Lower leg skin (tissue), 3 donors: ENCODE measurements around the gene PIK3C2B.

Experiments
- CTCF ChIP-seq, 3 donors: fragments of 450-650 bp; IDR thresholded peaks; one replicate each; pipeline ENCODE4 v1.5.1; 2016; ENCODE audit warnings: antibody characterized with exemption in 3 of 3, mild to moderate bottlenecking in 3 of 3, moderate library complexity in 2 of 3
- POLR2A ChIP-seq, 2 donors: fragments of 450-650 bp; IDR thresholded peaks; one replicate each; pipeline ENCODE4 v1.6.1; 2016 to 2017; ENCODE audit warnings: antibody characterized with exemption in 2 of 2, mild to moderate bottlenecking in 1 of 2, moderate library complexity in 1 of 2

- TF ChIP-seq POLR2A (IDR thresholded peaks at IDR 0.05) = no peak
- no peak for TF ChIP-seq CTCF (IDR thresholded peaks at IDR 0.05)
These were observed 15.0 kb downstream of the PIK3C2B start for GRCh38 chr1:204479387-204480136.
